ENCODE results near the gene SAMD3. TPM values are rescaled to one million over a fixed set of nuclear protein-coding genes. Genes with fewer than 3 reads are reported as not detected.

The SAMD3 gene
- total RNA-seq, 1 experiment from 2014 or later: 0.39 TPM

DNA sequence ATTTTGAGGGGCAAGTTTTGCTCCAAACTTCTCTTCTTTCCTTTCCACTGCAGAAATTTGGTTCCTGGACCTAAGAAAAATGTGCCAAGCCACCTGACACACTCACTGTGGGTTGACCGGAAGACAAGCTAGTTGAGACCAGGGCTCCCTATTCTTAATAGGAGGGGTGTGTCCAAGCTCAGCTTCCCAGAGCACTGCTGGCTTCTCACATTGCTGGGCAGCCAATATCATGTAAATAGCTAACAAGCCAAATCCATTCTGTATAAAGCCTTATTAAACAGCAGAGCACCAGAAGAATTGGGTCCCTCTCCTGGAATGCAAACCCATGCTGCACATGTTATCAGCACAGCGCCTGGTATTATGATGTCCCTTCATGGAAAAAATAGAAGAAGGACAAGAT lies 17.0 kb upstream of the SAMD3 start:
- DNase-seq: no peak
- Histone ChIP-seq H3K4me2 (ENCODE audit: insufficient read depth, insufficient read length, low read length) (no peak overlapping the region), H3K23me2 (ENCODE audit: insufficient read length, low read depth, low read length, poor library complexity, severe bottlenecking) (no peaks in the 10 kb centered on the region), H2BK120ac (ENCODE audit: low read depth, low read length, poor library complexity, severe bottlenecking) (no peak overlapping the region), H2BK5ac (ENCODE audit: insufficient read length, low read length) (no peak overlapping the region), H4K91ac (ENCODE audit: insufficient read length, low read depth, low read length) (no peak overlapping the region), H3K27me3 (ENCODE audit: insufficient read depth, low read length) (no peaks in the 10 kb centered on the region), H4K5ac (ENCODE audit: insufficient read length, low read depth, low read length) (no peak overlapping the region), H3K9ac (ENCODE audit: extremely low read depth, insufficient read length, low read length) (no peak overlapping the region), H4K8ac (replicated peaks; ENCODE audit: insufficient read length, low read depth, low read length) (no peak overlapping the region), H3K4me1 (ENCODE audit: insufficient read depth, low read length) (no peaks in the 10 kb centered on the region; the same call in 1 of the 2 replicates), H3K79me2 (ENCODE audit: insufficient read depth, low read length) (no peaks in the 10 kb centered on the region), H2BK20ac (ENCODE audit: low read depth, low read length, poor library complexity, severe bottlenecking) (no peak overlapping the region), H3K18ac (ENCODE audit: insufficient read length, low read depth, low read length) (no peak overlapping the region), H3K9me3 (ENCODE audit: control insufficient read depth, low read depth, low read length) (no peaks in the 10 kb centered on the region), H3K4ac (ENCODE audit: low read depth, low read length) (no peak overlapping the region), H3K27ac (ENCODE audit: insufficient read length, low read depth, low read length) (no peak overlapping the region), H3K79me1 (ENCODE audit: insufficient read depth, low read depth, low read length, poor library complexity, severe bottlenecking) (no peaks in the 10 kb centered on the region), H3K23ac (ENCODE audit: insufficient read length, low read depth, low read length) (no peak overlapping the region), H3K56ac (ENCODE audit: insufficient read length, low read depth, low read length) (no peak overlapping the region), H3K14ac (ENCODE audit: insufficient read depth, low read length) (no peak overlapping the region), H2AK5ac (ENCODE audit: insufficient read length, low read length) (no peak overlapping the region), H2BK12ac (ENCODE audit: insufficient read length, low read depth, low read length) (no peak overlapping the region), H2BK15ac (ENCODE audit: low read depth, low read length) (no peak overlapping the region), H3T11ph (ENCODE audit: low read length) (no peak overlapping the region), H2AFZ (ENCODE audit: low read length) (no peak overlapping the region), H4K20me1 (ENCODE audit: control insufficient read depth, insufficient read depth, insufficient read length) (no peaks in the 10 kb centered on the region)
- no peaks in the 10 kb centered on the region; the same call in 1 of the 2 replicates for H3K27me3 Mint-ChIP-seq (ENCODE audit: low read depth)
- no peaks in the 10 kb centered on the region for H3K36me3 Mint-ChIP-seq (ENCODE audit: insufficient read depth in 1 of 3, low read depth in 3 of 3)
- TF ChIP-seq, protein P1, sequence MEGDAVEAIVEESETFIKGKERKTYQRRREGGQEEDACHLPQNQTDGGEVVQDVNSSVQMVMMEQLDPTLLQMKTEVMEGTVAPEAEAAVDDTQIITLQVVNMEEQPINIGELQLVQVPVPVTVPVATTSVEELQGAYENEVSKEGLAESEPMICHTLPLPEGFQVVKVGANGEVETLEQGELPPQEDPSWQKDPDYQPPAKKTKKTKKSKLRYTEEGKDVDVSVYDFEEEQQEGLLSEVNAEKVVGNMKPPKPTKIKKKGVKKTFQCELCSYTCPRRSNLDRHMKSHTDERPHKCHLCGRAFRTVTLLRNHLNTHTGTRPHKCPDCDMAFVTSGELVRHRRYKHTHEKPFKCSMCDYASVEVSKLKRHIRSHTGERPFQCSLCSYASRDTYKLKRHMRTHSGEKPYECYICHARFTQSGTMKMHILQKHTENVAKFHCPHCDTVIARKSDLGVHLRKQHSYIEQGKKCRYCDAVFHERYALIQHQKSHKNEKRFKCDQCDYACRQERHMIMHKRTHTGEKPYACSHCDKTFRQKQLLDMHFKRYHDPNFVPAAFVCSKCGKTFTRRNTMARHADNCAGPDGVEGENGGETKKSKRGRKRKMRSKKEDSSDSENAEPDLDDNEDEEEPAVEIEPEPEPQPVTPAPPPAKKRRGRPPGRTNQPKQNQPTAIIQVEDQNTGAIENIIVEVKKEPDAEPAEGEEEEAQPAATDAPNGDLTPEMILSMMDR (conservative IDR thresholded peaks at IDR 0.05): no peak
- no CpG with 5 or more reads among the region's 2 CpGs for WGBS (ENCODE audit: extremely low coverage, insufficient read length, low lambda C conversion rate)
- H3K9me3 Mint-ChIP-seq: no peaks in the 10 kb centered on the region
- peaks cover 7 to 9% of the 10 kb centered on the region in 2 experiments; a peak in 3 of 4 replicates for H3K4me1 Mint-ChIP-seq
- H3K27ac Mint-ChIP-seq: no peak overlapping the region
- no peak overlapping the region for H3K4me3 Mint-ChIP-seq
